Measurements from ENCODE around the gene MBD5.

The MBD5 gene

DNA sequence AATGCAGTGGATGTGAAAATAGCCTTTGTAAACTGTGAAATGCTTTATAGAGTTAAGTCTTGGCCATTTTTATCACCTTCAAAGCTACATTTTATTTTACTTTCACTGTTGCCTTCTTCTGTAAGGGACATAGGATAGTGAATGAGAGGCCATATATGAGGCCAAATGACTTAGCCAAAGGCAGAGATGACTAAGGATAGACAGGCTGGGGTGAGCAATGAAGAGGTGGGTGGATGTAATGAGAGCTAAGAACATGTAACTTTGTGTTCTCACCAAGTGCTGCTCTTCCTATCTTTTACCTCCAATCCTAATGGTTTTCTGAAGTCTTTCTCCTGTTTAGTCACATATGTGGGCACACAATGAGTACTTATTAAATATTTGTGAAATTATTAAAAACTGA lies 101.9 kb downstream of the MBD5 start:
- H3K4me1 ChIP-seq (ENCODE audit: insufficient read depth, insufficient read length), result no peaks in the 10 kb centered on the region
- no peak overlapping the region for H3K9ac ChIP-seq (ENCODE audit: insufficient read length, low read depth)
- no peak for TF ChIP-seq YY1 (IDR thresholded peaks at IDR 0.05; ENCODE audit: insufficient read depth, insufficient read length)
- no peak for TF ChIP-seq SUZ12 (IDR thresholded peaks at IDR 0.05; ENCODE audit: extremely low read depth, insufficient read depth, insufficient read length)
- no peak for TF ChIP-seq ZNF274 (IDR thresholded peaks at IDR 0.05; ENCODE audit: low read depth, low read length)
- H3K36me3 ChIP-seq (ENCODE audit: insufficient read depth, insufficient read length, low read length), result no peaks in the 10 kb centered on the region
- H3K4me3 ChIP-seq (ENCODE audit: insufficient read length, low read depth), result no peak overlapping the region
- no peaks in the 10 kb centered on the region for H3K27me3 ChIP-seq (ENCODE audit: insufficient read depth, insufficient read length)
- no peaks in the 10 kb centered on the region for H3K9me3 ChIP-seq (ENCODE audit: insufficient read depth, low read length)
- no peak for DNase-seq (ENCODE audit: low read depth, low spot score)

DNA sequence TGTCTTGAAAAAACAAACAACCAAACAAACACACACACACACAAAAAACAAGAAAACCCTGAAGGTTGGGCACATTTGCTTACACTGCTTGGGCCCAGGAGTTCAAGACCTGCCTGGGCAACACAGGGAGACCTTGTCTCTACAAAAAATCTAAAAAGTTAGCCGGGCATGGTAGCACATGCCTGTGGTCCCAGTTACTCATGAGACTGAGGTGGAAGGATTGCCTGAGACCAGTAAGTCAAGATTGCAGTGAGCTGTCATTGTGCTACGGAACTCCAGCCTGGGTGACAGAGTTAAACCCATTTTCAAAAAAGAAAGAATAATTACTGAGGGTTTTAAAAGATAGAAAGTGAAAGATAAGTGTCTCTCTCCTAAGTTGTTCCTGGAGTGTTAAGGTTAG lies 103.4 kb downstream of the MBD5 start:
- Histone ChIP-seq H3K36me3 (ENCODE audit: insufficient read depth, insufficient read length, low read length) (no peaks in the 10 kb centered on the region), H3K9me3 (ENCODE audit: insufficient read depth, low read length) (no peaks in the 10 kb centered on the region), H3K9ac (ENCODE audit: insufficient read length, low read depth) (no peak overlapping the region), H3K4me3 (ENCODE audit: insufficient read length, low read depth) (no peak overlapping the region), H3K4me1 (ENCODE audit: insufficient read depth, insufficient read length) (no peaks in the 10 kb centered on the region), H3K27me3 (ENCODE audit: insufficient read depth, insufficient read length) (no peaks in the 10 kb centered on the region)
- no peak for DNase-seq (ENCODE audit: low read depth, low spot score)
- TF ChIP-seq YY1 (IDR thresholded peaks at IDR 0.05; ENCODE audit: insufficient read depth, insufficient read length) (no peak), ZNF274 (IDR thresholded peaks at IDR 0.05; ENCODE audit: low read depth, low read length) (no peak), SUZ12 (IDR thresholded peaks at IDR 0.05; ENCODE audit: extremely low read depth, insufficient read depth, insufficient read length) (no peak)

DNA sequence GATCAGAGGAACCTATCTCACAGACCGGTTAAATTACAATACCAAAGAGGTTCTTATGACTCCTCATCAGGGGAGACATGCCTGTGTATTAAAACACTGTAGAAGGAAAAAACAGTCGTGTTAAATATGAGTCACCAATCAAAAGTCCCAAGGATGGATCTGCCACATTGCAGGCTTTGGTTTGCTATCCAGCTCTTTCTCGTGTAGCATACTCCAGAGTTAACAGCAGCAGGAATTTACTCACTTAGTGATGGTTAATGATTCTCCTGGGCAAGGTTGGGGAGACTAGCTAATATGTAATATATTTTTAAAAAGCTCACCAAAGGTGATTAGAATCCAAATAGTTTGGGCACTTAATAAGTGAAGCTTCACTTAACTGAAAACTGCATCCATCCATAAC lies 109.7 kb downstream of the MBD5 start:
- Histone ChIP-seq H3K36me3 (ENCODE audit: insufficient read depth, insufficient read length, low read length) (no peaks in the 10 kb centered on the region), H3K9ac (ENCODE audit: insufficient read length, low read depth) (no peak overlapping the region), H3K27me3 (ENCODE audit: insufficient read depth, insufficient read length) (no peaks in the 10 kb centered on the region), H3K4me3 (ENCODE audit: insufficient read length, low read depth) (no peak overlapping the region), H3K9me3 (ENCODE audit: insufficient read depth, low read length) (no peaks in the 10 kb centered on the region), H3K4me1 (ENCODE audit: insufficient read depth, insufficient read length) (no peaks in the 10 kb centered on the region)
- TF ChIP-seq YY1 (IDR thresholded peaks at IDR 0.05; ENCODE audit: insufficient read depth, insufficient read length) (no peak), SUZ12 (IDR thresholded peaks at IDR 0.05; ENCODE audit: extremely low read depth, insufficient read depth, insufficient read length) (no peak), ZNF274 (IDR thresholded peaks at IDR 0.05; ENCODE audit: low read depth, low read length) (no peak)
- DNase-seq (ENCODE audit: low read depth, low spot score), result no peak

DNA sequence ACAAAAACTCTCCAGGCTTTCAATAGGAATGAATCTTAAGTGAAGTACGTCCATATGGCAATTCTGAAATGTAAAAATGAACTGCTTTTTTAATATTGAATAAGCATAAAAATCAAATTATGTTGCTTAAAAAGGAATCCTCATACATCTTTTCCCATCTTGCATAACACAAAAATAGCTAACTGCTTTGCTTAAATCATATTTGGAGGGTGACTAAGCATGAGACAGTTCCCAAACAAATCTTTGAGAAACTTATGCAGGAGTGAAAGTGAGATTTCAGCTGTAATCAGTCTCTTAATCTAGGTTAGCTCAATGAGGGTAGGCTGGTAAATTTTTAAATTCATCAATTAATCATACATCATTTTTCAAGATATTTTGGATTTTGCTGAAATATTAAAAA lies 111.5 kb downstream of the MBD5 start:
- Histone ChIP-seq H3K36me3 (ENCODE audit: insufficient read depth, insufficient read length, low read length) (no peaks in the 10 kb centered on the region), H3K27me3 (ENCODE audit: insufficient read depth, insufficient read length) (no peaks in the 10 kb centered on the region), H3K9me3 (ENCODE audit: insufficient read depth, low read length) (no peaks in the 10 kb centered on the region), H3K4me1 (ENCODE audit: insufficient read depth, insufficient read length) (no peaks in the 10 kb centered on the region), H3K9ac (ENCODE audit: insufficient read length, low read depth) (no peak overlapping the region), H3K4me3 (ENCODE audit: insufficient read length, low read depth) (no peak overlapping the region)
- no peak for TF ChIP-seq ZNF274 (IDR thresholded peaks at IDR 0.05; ENCODE audit: low read depth, low read length)
- TF ChIP-seq SUZ12 (IDR thresholded peaks at IDR 0.05; ENCODE audit: extremely low read depth, insufficient read depth, insufficient read length), result no peak
- no peak for TF ChIP-seq YY1 (IDR thresholded peaks at IDR 0.05; ENCODE audit: insufficient read depth, insufficient read length)
- DNase-seq (ENCODE audit: low read depth, low spot score), result no peak

DNA sequence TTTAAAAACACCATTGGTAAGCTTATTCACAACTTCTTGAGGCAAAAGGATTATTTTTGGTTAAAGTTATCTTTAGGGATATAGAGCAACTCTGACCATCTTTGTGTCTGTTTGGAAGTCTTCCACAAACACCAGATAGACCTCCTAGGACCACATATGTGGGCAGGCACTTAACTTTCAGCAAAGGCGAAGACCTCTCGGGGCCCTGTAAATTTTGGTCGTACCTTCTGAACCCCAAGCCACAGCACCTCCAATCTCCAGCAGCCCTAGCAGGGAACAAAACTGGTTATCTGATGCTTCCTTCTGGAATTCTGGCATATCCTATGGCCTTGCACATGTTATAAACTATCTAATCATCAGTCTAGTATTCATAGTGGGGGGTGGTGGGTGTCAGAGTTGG lies 114.8 kb downstream of the MBD5 start:
- Histone ChIP-seq H3K4me3 (ENCODE audit: insufficient read length, low read depth) (no peak overlapping the region), H3K9ac (ENCODE audit: insufficient read length, low read depth) (no peak overlapping the region), H3K9me3 (ENCODE audit: insufficient read depth, low read length) (no peaks in the 10 kb centered on the region), H3K36me3 (ENCODE audit: insufficient read depth, insufficient read length, low read length) (no peaks in the 10 kb centered on the region), H3K27me3 (ENCODE audit: insufficient read depth, insufficient read length) (no peaks in the 10 kb centered on the region), H3K4me1 (ENCODE audit: insufficient read depth, insufficient read length) (no peaks in the 10 kb centered on the region)
- no peak for DNase-seq (ENCODE audit: low read depth, low spot score)
- TF ChIP-seq SUZ12 (IDR thresholded peaks at IDR 0.05; ENCODE audit: extremely low read depth, insufficient read depth, insufficient read length) (no peak), ZNF274 (IDR thresholded peaks at IDR 0.05; ENCODE audit: low read depth, low read length) (no peak), YY1 (IDR thresholded peaks at IDR 0.05; ENCODE audit: insufficient read depth, insufficient read length) (no peak)

DNA sequence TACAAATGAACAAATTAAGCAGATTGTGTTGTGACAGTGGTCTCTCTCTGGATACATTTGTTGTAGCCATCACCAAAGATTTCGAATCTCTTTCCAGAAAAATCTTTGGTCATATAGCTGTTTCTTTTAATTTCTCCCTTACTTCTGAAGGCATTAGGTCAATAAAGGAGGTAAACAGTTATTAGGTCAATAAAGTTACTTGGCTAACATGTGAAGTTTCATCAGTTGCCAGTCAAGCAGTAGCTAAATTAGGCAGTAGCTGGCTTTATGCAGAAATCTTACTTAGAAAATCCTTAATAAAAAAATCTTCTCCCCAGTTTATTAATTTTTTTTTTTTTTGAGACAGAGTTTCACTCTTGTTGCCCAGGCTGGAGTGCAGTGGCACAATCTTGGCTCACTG lies 115.5 kb downstream of the MBD5 start:
- H3K9ac ChIP-seq (ENCODE audit: insufficient read length, low read depth), result no peak overlapping the region
- DNase-seq (ENCODE audit: low read depth, low spot score), result no peak
- TF ChIP-seq SUZ12 (IDR thresholded peaks at IDR 0.05; ENCODE audit: extremely low read depth, insufficient read depth, insufficient read length) (no peak), ZNF274 (IDR thresholded peaks at IDR 0.05; ENCODE audit: low read depth, low read length) (no peak), YY1 (IDR thresholded peaks at IDR 0.05; ENCODE audit: insufficient read depth, insufficient read length) (no peak)
- H3K27me3 ChIP-seq (ENCODE audit: insufficient read depth, insufficient read length), result no peaks in the 10 kb centered on the region
- H3K9me3 ChIP-seq (ENCODE audit: insufficient read depth, low read length), result no peaks in the 10 kb centered on the region
- H3K4me1 ChIP-seq (ENCODE audit: insufficient read depth, insufficient read length), result no peaks in the 10 kb centered on the region
- no peak overlapping the region for H3K4me3 ChIP-seq (ENCODE audit: insufficient read length, low read depth)
- no peaks in the 10 kb centered on the region for H3K36me3 ChIP-seq (ENCODE audit: insufficient read depth, insufficient read length, low read length)

DNA sequence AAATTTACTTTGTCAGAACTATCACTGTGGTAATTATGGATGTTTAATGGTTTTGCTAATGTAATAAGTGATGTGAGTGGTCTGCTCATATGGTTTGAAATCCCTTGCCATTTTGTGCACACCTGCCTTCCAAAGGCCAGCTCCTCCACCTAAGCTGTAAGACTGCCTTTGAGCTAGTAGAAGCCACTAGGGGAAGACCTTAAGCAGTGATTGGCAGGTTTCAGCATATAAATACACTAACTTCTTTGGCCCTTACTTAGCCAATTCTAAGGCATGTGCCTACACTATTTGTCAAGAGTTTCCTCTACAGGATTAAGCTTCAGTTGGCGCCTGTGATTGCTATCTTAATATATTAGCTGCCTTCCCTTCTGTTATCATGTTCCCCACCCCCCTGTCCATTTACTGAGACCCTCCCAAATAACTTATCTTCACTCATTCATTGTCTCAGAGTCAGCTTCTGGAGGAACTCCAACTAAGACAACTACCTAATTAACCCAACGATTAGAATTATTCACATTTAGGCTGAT lies 141.1 kb downstream of the MBD5 start:
- Histone ChIP-seq H3K36me3 (ENCODE audit: insufficient read depth, insufficient read length, low read length) (no peaks in the 10 kb centered on the region), H3K9ac (ENCODE audit: insufficient read length, low read depth) (no peak overlapping the region), H3K4me1 (ENCODE audit: insufficient read depth, insufficient read length) (no peaks in the 10 kb centered on the region), H3K9me3 (ENCODE audit: insufficient read depth, low read length) (no peaks in the 10 kb centered on the region), H3K27me3 (ENCODE audit: insufficient read depth, insufficient read length) (no peaks in the 10 kb centered on the region), H3K4me3 (ENCODE audit: insufficient read length, low read depth) (no peak overlapping the region)
- no peak for DNase-seq (ENCODE audit: low read depth, low spot score)
- TF ChIP-seq ZNF274 (IDR thresholded peaks at IDR 0.05; ENCODE audit: low read depth, low read length) (no peak), YY1 (IDR thresholded peaks at IDR 0.05; ENCODE audit: insufficient read depth, insufficient read length) (no peak), SUZ12 (IDR thresholded peaks at IDR 0.05; ENCODE audit: extremely low read depth, insufficient read depth, insufficient read length) (no peak)

Measured in NT2/D1 (cell line).